Measurements from ENCODE around the gene RBMS1.

GRCh38 chr2:160411955-160412354 is 81.7 kb downstream of the RBMS1 start:
- TF ChIP-seq CTCF (IDR thresholded peaks at IDR 0.05) (no peak), POLR2A (IDR thresholded peaks at IDR 0.05) (no peak)

Data from vagina (tissue), 2 donors.